Vagina (tissue), 2 donors: ENCODE measurements around the gene SLC9A7. TPM values are rescaled to one million over a fixed set of nuclear protein-coding genes. Genes with fewer than 3 reads are reported as not detected.
"Not testable (repeated sequence)": the region's sequence is repeated elsewhere in the genome, so short reads cannot be mapped to it uniquely, and the experiment has no call there.

Source experiments
- DNase-seq, 2 donors: peaks; one replicate each; pipeline ENCODE4 v3.0.0-alpha.2; 2017; ENCODE audit errors: extremely low spot score in 2 of 2
- H3K27ac ChIP-seq: fragments of 200-600 bp; sonication (generic); one replicate; pipeline ENCODE4 v1.5.1; 2019
- H3K27me3 ChIP-seq: fragments of 200-600 bp; sonication (generic); one replicate; pipeline ENCODE4 v1.5.1; 2019
- H3K36me3 ChIP-seq, 2 donors: fragments of 200-600 bp; sonication (generic); one replicate each; pipeline ENCODE4 v1.5.1; 2017 to 2019
- H3K4me1 ChIP-seq: fragments of 200-600 bp; sonication (generic); one replicate; pipeline ENCODE4 v1.5.1; 2019
- H3K4me3 ChIP-seq, 2 donors: fragments of 200-600 bp; sonication (generic); 1 replicate in 1 of 2; 2 replicates in 1 of 2; pipeline ENCODE4 v1.5.1; 2016 to 2019
- H3K9me3 ChIP-seq: fragments of 200-600 bp; sonication (generic); one replicate; pipeline ENCODE4 v1.5.1; 2019
- CTCF ChIP-seq, 3 experiments: fragments of 450-650 bp in 2 of 3; fragments of 200-600 bp in 1 of 3; sonication (generic) in 1 of 3; IDR thresholded peaks; one replicate each; pipeline ENCODE4 v1.5.1; 2017 to 2019; ENCODE audit warnings: antibody characterized with exemption in 3 of 3, mild to moderate bottlenecking in 2 of 3, moderate library complexity in 2 of 3
- POLR2A ChIP-seq, 2 donors: fragments of 450-650 bp; IDR thresholded peaks; one replicate each; pipeline ENCODE4 v1.6.1; 2017; ENCODE audit warnings: antibody characterized with exemption in 2 of 2, mild to moderate bottlenecking in 2 of 2, moderate library complexity in 2 of 2
- POLR2AphosphoS5 ChIP-seq, 2 donors: sonication (generic); formaldehyde crosslinking; IDR thresholded peaks; one replicate each; pipeline ENCODE4 v1.9.0; 2017; ENCODE audit warnings: antibody characterized with exemption in 2 of 2, mild to moderate bottlenecking in 2 of 2, low read depth in 1 of 2; ENCODE audit not compliant: insufficient read depth in 1 of 2
- intact Hi-C: fragments of 100-400 bp; cut with DNase I; formaldehyde crosslinking; loops from one replicate; pipeline ENCODE4 v1.15.1; 2023
- total RNA-seq: library from RNA; depleted of rRNA; stranded (reverse); fragments of >200 nt; gene quantifications from one replicate; pipeline ENCODE4 v1.2.3, GENCODE V29; 2016

Gene SLC9A7
- total RNA-seq, 1 donor from 2014 or later: 4.2 TPM

GRCh38 chrX:46730765-46731164 lies 28.2 kb downstream of the SLC9A7 start:
- intact Hi-C loops: no loop called here
- DNase-seq: no peak
- no peak overlapping the region for H3K27ac ChIP-seq
- no peaks in the 10 kb centered on the region for H3K9me3 ChIP-seq
- no peak overlapping the region for H3K4me3 ChIP-seq
- no peaks in the 10 kb centered on the region for H3K4me1 ChIP-seq
- no peaks in the 10 kb centered on the region for H3K27me3 ChIP-seq
- TF ChIP-seq CTCF (IDR thresholded peaks at IDR 0.05): no peak
- TF ChIP-seq POLR2AphosphoS5 (IDR thresholded peaks at IDR 0.05; ENCODE audit: insufficient read depth in 1 of 2, low read depth in 1 of 2): no peak
- no peak for TF ChIP-seq POLR2A (IDR thresholded peaks at IDR 0.05)
- no peaks in the 10 kb centered on the region for H3K36me3 ChIP-seq

- intact Hi-C loops: no loop called here
- no peak for DNase-seq
- TF ChIP-seq CTCF (IDR thresholded peaks at IDR 0.05) (no peak), POLR2AphosphoS5 (IDR thresholded peaks at IDR 0.05; ENCODE audit: insufficient read depth in 1 of 2, low read depth in 1 of 2) (no peak), POLR2A (IDR thresholded peaks at IDR 0.05) (no peak)
- Histone ChIP-seq H3K4me1 (no peaks in the 10 kb centered on the region), H3K9me3 (no peaks in the 10 kb centered on the region), H3K27me3 (no peaks in the 10 kb centered on the region), H3K36me3 (no peaks in the 10 kb centered on the region), H3K27ac (no peak overlapping the region), H3K4me3 (no peak overlapping the region)
Measured at GRCh38 chrX:46727441-46727840, 31.5 kb downstream of the SLC9A7 start.

GRCh38 chrX:46723569-46723927 lies 35.4 kb downstream of the SLC9A7 start:
- intact Hi-C loops, DNase-seq, H3K9me3 ChIP-seq, H3K36me3 ChIP-seq, H3K27me3 ChIP-seq, H3K4me1 ChIP-seq, H3K27ac ChIP-seq, H3K4me3 ChIP-seq: not testable (repeated sequence)

- H3K36me3 ChIP-seq: no peaks in the 10 kb centered on the region
- no peak overlapping the region for H3K27ac ChIP-seq
- no peaks in the 10 kb centered on the region for H3K27me3 ChIP-seq
- TF ChIP-seq POLR2A (IDR thresholded peaks at IDR 0.05) (no peak), POLR2AphosphoS5 (IDR thresholded peaks at IDR 0.05; ENCODE audit: insufficient read depth in 1 of 2, low read depth in 1 of 2) (no peak), CTCF (IDR thresholded peaks at IDR 0.05) (no peak)
- intact Hi-C loops: no loop called here
- peaks cover under 1% of the 10 kb centered on the region for H3K9me3 ChIP-seq
- H3K4me1 ChIP-seq: no peaks in the 10 kb centered on the region
- no peak for DNase-seq
- no peak overlapping the region for H3K4me3 ChIP-seq
Measured at GRCh38 chrX:46722742-46723568, 36.0 kb downstream of the SLC9A7 start.

GRCh38 chrX:46716796-46717195 lies 42.1 kb downstream of the SLC9A7 start:
- no peaks in the 10 kb centered on the region for H3K4me1 ChIP-seq
- H3K27ac ChIP-seq: no peak overlapping the region
- intact Hi-C loops: no loop called here
- H3K4me3 ChIP-seq: no peak overlapping the region
- H3K9me3 ChIP-seq: peaks cover 3% of the 10 kb centered on the region
- H3K36me3 ChIP-seq: no peaks in the 10 kb centered on the region
- TF ChIP-seq POLR2A (IDR thresholded peaks at IDR 0.05) (no peak), POLR2AphosphoS5 (IDR thresholded peaks at IDR 0.05; ENCODE audit: insufficient read depth in 1 of 2, low read depth in 1 of 2) (no peak), CTCF (IDR thresholded peaks at IDR 0.05) (no peak)
- DNase-seq: no peak
- no peaks in the 10 kb centered on the region for H3K27me3 ChIP-seq
